HFF-Myc (cell line): Measurements from ENCODE around the gene TADA2B.

ENCODE experiments used
- DNase-seq: peaks from one replicate; pipeline ENCODE4 v3.0.0-alpha.2; 2011; ENCODE audit warnings: low read depth; ENCODE audit errors: extremely low read depth
- H3K4me3 ChIP-seq: replicated peaks from 2 replicates; pipeline ENCODE4 v1.5.1; 2011; ENCODE audit warnings: low read depth, mild to moderate bottlenecking, control low read depth, low read length
- TF ChIP-seq, protein P1 (sequence below): IDR thresholded peaks from 2 replicates; pipeline ENCODE4 v1.5.1; 2012; ENCODE audit warnings: mild to moderate bottlenecking, low read depth, low read length, control low read depth; ENCODE audit errors: missing control alignments

Gene TADA2B

GRCh38 chr4:7049739-7050138, 6.6 kb downstream of the TADA2B start:
- no peak overlapping the region for H3K4me3 ChIP-seq
- no peak for DNase-seq
- TF ChIP-seq, protein P1, sequence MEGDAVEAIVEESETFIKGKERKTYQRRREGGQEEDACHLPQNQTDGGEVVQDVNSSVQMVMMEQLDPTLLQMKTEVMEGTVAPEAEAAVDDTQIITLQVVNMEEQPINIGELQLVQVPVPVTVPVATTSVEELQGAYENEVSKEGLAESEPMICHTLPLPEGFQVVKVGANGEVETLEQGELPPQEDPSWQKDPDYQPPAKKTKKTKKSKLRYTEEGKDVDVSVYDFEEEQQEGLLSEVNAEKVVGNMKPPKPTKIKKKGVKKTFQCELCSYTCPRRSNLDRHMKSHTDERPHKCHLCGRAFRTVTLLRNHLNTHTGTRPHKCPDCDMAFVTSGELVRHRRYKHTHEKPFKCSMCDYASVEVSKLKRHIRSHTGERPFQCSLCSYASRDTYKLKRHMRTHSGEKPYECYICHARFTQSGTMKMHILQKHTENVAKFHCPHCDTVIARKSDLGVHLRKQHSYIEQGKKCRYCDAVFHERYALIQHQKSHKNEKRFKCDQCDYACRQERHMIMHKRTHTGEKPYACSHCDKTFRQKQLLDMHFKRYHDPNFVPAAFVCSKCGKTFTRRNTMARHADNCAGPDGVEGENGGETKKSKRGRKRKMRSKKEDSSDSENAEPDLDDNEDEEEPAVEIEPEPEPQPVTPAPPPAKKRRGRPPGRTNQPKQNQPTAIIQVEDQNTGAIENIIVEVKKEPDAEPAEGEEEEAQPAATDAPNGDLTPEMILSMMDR = no peak

DNA sequence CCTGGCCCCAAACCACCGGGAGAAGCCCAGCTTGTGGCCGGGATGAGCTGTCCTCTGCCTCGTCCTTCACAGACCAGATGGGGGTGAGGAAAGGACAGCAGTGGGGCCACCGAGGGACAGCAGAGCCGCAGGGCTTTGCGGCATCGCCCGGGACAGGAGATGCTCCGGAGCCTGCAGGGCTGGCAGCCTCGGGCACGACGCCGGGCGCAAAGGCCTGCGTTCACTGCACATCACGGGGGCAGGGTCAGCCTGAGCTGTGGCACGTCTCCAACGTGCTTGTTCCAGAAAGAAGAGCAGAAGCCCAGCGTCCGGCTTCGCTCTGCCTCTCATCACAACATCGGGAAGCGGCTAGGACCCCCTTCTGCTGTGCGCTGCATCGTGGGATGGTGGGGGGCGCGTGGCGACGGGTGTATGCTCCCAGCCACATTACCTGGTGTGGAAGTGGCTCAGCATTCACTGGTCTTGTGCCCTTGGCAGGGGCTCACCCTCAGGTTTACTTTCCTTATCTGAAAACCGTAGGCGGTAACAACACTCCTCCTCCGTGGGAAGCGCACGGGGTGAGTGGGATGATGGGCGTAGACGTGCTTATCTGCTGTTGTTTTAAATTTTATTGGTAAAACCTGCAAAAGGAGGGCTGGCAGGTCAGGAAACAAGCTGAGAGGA, 7.4 kb downstream of the TADA2B start:
- TF ChIP-seq, protein P1 = no peak
- H3K4me3 ChIP-seq = no peak overlapping the region
- DNase-seq = no peak

- no peak overlapping the region for H3K4me3 ChIP-seq
- DNase-seq = no peak
- TF ChIP-seq, protein P1 = no peak
These were observed 7.9 kb downstream of the TADA2B start for GRCh38 chr4:7051144-7051495.

DNA sequence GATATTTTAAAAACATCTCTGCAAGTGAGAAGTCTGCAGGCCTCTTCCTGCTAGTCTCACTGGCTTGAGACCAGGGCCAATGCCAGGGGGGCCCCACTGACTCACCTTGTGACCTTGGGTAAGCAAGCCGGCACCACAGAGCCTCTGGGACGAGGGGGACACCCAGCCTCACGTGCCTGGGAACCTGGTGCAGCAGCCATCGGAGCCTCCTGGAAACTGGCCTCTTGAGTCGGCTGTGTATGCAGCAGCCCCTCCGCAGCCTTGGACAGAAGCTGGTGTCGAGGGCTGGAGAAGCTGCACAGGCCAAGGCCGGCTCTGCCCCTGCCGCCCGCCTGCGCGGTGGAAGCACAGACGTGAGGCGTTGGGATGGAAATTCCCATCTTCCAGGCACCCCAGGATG, 8.7 kb downstream of the TADA2B start:
- no peak for DNase-seq
- H3K4me3 ChIP-seq = no peak overlapping the region
- TF ChIP-seq, protein P1 = no peak

- DNase-seq = no peak
- TF ChIP-seq, protein P1 = no peak
- no peak overlapping the region for H3K4me3 ChIP-seq
These were observed 9.1 kb downstream of the TADA2B start for GRCh38 chr4:7052313-7052712.

GRCh38 chr4:7052923-7053715, 9.9 kb downstream of the TADA2B start:
- no peak overlapping the region for H3K4me3 ChIP-seq
- TF ChIP-seq, protein P1 = no peak
- DNase-seq = no peak
